Measurements from ENCODE around the gene ALDH1L2. TPM values are rescaled to one million over a fixed set of nuclear protein-coding genes. Genes with fewer than 3 reads are reported as not detected.

The ALDH1L2 gene
- total and polyA plus RNA-seq, 11 donors = 0.53 to 6.7 (median 2.0) TPM

DNA sequence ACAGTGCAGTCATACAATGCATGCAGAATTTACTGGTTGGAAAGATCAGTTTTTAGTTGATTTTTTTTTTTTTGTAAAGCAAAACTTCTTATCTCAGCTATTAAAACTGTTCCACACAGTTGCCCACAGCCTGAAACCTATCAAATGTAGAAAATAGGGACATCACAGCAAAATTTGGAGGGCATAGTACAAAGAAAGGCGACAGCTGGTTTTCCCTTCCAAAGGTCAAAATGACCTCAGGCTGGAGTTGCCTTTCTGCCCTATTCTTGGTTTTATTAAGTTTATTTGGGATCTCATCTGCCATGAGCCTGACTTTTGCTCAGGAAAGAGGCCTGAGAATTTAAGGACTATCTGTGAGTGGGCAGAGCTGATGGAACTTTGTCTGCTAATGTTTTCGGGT is 69.7 kb downstream of the ALDH1L2 start:
- H3K4me1 ChIP-seq = no peaks in the 10 kb centered on the region
- H3K27me3 ChIP-seq = no peaks in the 10 kb centered on the region
- no peak overlapping the region for H3K4me3 ChIP-seq
- 89 to 96% (median 92%) methylated on average over 2 of the region's 2 CpGs for WGBS, 4 donors
- DNase-seq (no peak), ATAC-seq (no peak)
- H3K36me3 ChIP-seq = peaks cover 0 to 61% (median 12%) of the 10 kb centered on the region in 9 donors
- intact Hi-C loops (cut with DNase I) = no loop called here
- TF ChIP-seq, protein P1, sequence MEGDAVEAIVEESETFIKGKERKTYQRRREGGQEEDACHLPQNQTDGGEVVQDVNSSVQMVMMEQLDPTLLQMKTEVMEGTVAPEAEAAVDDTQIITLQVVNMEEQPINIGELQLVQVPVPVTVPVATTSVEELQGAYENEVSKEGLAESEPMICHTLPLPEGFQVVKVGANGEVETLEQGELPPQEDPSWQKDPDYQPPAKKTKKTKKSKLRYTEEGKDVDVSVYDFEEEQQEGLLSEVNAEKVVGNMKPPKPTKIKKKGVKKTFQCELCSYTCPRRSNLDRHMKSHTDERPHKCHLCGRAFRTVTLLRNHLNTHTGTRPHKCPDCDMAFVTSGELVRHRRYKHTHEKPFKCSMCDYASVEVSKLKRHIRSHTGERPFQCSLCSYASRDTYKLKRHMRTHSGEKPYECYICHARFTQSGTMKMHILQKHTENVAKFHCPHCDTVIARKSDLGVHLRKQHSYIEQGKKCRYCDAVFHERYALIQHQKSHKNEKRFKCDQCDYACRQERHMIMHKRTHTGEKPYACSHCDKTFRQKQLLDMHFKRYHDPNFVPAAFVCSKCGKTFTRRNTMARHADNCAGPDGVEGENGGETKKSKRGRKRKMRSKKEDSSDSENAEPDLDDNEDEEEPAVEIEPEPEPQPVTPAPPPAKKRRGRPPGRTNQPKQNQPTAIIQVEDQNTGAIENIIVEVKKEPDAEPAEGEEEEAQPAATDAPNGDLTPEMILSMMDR (IDR thresholded peaks at IDR 0.05) = no peak
- no peak for TF ChIP-seq POLR2A (IDR thresholded peaks at IDR 0.05)
- H3K9me3 ChIP-seq = peaks cover 0 to 16% (median 0%) of the 10 kb centered on the region in 12 donors
- no peak overlapping the region for H3K27ac ChIP-seq

DNA sequence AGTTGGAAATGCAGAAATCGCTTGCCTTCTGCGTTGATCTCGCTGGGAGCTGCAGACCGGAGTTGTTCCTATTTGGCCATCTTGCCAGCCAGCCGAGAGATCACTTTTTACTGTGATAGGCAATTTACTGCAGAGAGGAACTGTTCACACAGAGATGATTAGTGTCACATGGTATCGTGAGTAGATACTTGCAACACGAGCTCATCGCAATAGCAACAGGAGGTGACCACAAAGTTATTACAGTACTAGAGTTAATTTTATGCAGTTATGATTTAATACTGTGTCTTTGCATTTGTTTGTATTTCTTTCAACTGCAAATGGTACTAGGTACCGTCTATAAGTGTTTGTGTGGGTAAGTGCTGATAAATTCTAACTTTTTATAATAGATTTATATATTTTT is 70.4 kb downstream of the ALDH1L2 start:
- 92 to 93% (median 93%) methylated on average over 9 of the region's 9 CpGs for WGBS, 4 donors
- ATAC-seq (no peak), DNase-seq (no peak)
- H3K4me1 ChIP-seq = no peaks in the 10 kb centered on the region
- peaks cover 0 to 21% (median 0%) of the 10 kb centered on the region in 12 donors for H3K9me3 ChIP-seq
- H3K4me3 ChIP-seq = no peak overlapping the region
- no peaks in the 10 kb centered on the region for H3K27me3 ChIP-seq
- TF ChIP-seq, protein P1 (IDR thresholded peaks at IDR 0.05) = no peak
- no peak for TF ChIP-seq POLR2A (IDR thresholded peaks at IDR 0.05)
- intact Hi-C loops (cut with DNase I) = no loop called here
- H3K27ac ChIP-seq = no peak overlapping the region
- peaks cover 0 to 63% (median 9%) of the 10 kb centered on the region in 9 donors for H3K36me3 ChIP-seq

DNA sequence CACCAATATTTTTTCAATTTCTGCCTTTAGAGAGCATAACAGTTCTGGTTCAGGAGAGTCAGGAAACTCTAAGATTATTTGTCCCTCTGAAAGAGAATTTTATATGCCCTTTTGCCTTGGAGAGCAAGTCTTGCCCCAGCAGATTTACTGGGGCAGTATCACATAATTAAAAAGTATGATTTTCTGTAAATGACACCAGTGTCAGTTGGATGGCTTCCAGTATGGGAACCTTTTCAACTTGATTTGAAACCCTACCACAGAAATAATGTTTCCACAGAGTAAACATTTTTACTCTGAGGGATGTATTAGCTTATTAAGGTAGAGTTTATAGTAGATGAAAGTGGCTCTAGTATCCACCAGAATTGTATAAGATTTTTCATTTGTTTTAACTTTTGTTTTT is 82.8 kb downstream of the ALDH1L2 start:
- H3K4me1 ChIP-seq = peaks cover 0 to 15% (median 0%) of the 10 kb centered on the region in 12 donors

DNA sequence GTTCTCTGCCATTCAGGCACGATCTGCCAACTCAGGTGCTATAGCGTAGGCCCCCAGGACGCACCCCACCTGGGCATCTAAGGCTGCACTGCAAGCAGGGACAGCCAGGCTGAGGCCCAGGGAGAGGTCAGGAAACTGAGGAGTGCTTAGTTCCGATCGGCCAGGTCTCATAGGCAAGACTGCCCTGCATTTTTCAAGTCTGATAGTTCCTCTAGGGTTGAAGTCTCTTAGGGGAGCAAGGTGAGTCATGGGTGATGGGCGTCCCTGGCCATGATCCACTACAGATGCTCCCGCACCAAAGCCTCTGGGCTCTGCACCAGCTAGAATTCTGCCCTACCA is 84.9 kb downstream of the ALDH1L2 start:
- Histone ChIP-seq H3K4me1 (peaks cover 0 to 23% (median 0%) of the 10 kb centered on the region in 12 donors), H3K4me3 (no peak overlapping the region), H3K27me3 (no peaks in the 10 kb centered on the region), H3K27ac (no peak overlapping the region), H3K9me3 (no peaks in the 10 kb centered on the region), H3K36me3 (peaks cover 0 to 98% (median 65%) of the 10 kb centered on the region in 9 donors)
- no peak for TF ChIP-seq POLR2A (IDR thresholded peaks at IDR 0.05)
- TF ChIP-seq, protein P1 (IDR thresholded peaks at IDR 0.05) = no peak
- intact Hi-C loops (cut with DNase I) = no loop called here
- ATAC-seq = no peak
- no peak for DNase-seq
- 72 to 87% (median 78%) methylated on average over 5 to 7 of the region's 7 CpGs for WGBS, 4 donors

More for the DNA sequence above, 82.8 kb downstream of the ALDH1L2 start:
- no peaks in the 10 kb centered on the region for H3K27me3 ChIP-seq
- DNase-seq = no peak
- no peak for ATAC-seq
- TF ChIP-seq, protein P1 (IDR thresholded peaks at IDR 0.05) = no peak
- TF ChIP-seq POLR2A (IDR thresholded peaks at IDR 0.05) = no peak
- H3K36me3 ChIP-seq = peaks cover 0 to 95% (median 58%) of the 10 kb centered on the region in 9 donors
- intact Hi-C loops (cut with DNase I) = no loop called here
- no peaks in the 10 kb centered on the region for H3K9me3 ChIP-seq
- no peak overlapping the region for H3K27ac ChIP-seq
- no peak overlapping the region for H3K4me3 ChIP-seq
